PFSK-1 (cell line): ENCODE results near the gene SUSD6.

ENCODE experiments used
- POLR2AphosphoS5 ChIP-seq: IDR thresholded peaks from 2 replicates; pipeline ENCODE4 v1.6.1; 2012; ENCODE audit warnings: low read depth, mild to moderate bottlenecking, control low read depth, low read length, moderate library complexity
- REST ChIP-seq, 2 experiments: IDR thresholded peaks; 2 replicates each; pipeline versions ENCODE4 v1.6.1 to v1.8.0; 2011 to 2012; ENCODE audit warnings: low read depth in 2 of 2, low read length in 2 of 2, control low read depth in 1 of 2, inconsistent platforms in 1 of 2, mild to moderate bottlenecking in 1 of 2, moderate library complexity in 1 of 2; ENCODE audit not compliant: insufficient read depth in 1 of 2

GRCh38 chr14:69571449-69572029, 39.9 kb upstream of the SUSD6 start:
- TF ChIP-seq REST (IDR thresholded peaks at IDR 0.05; ENCODE audit: insufficient read depth in 1 of 2, low read depth in 2 of 2, low read length in 2 of 2) (no peak), POLR2AphosphoS5 (no peak)
